Uterus (tissue), 4 donors: ENCODE data around the gene DEK. TPM values are rescaled to one million over a fixed set of nuclear protein-coding genes. Genes with fewer than 3 reads are reported as not detected.
"Not testable (repeated sequence)": the region's sequence is repeated elsewhere in the genome, so short reads cannot be mapped to it uniquely, and the experiment has no call there.

ENCODE experiments used
- DNase-seq, 2 donors: peaks; one replicate each; pipeline ENCODE4 v3.0.0-alpha.2; 2019 to 2020
- H3K27ac ChIP-seq, 2 donors: fragments of 200-600 bp; sonication (generic); 1 replicate in 1 of 2; 2 replicates in 1 of 2; pipeline ENCODE4 v1.5.1; 2016 to 2018
- H3K27me3 ChIP-seq, 2 donors: fragments of 200-600 bp; sonication (generic); one replicate each; pipeline ENCODE4 v1.5.1; 2018 to 2019; ENCODE audit warnings: control low read depth in 1 of 2
- H3K36me3 ChIP-seq, 2 donors: fragments of 200-600 bp; sonication (generic); one replicate each; pipeline ENCODE4 v1.5.1; 2019; ENCODE audit warnings: control low read depth in 1 of 2
- H3K4me1 ChIP-seq, 2 donors: fragments of 200-600 bp; sonication (generic); one replicate each; pipeline ENCODE4 v1.5.1; 2018 to 2019; ENCODE audit warnings: control low read depth in 1 of 2
- H3K4me3 ChIP-seq, 2 donors: fragments of 200-600 bp; sonication (generic); 1 replicate in 1 of 2; 2 replicates in 1 of 2; pipeline ENCODE4 v1.5.1; 2018 to 2019; ENCODE audit warnings: mild to moderate bottlenecking in 1 of 2
- H3K9me3 ChIP-seq, 2 donors: fragments of 200-600 bp; sonication (generic); one replicate each; pipeline ENCODE4 v1.5.1; 2019; ENCODE audit warnings: control low read depth in 1 of 2
- CTCF ChIP-seq, 4 experiments: fragments of 200-600 bp in 2 of 4; fragments of 450-650 bp in 2 of 4; sonication (generic) in 2 of 4; IDR thresholded peaks; one replicate each; pipeline ENCODE4 v1.5.1; 2016 to 2019; ENCODE audit warnings: antibody characterized with exemption in 4 of 4, mild to moderate bottlenecking in 2 of 4, moderate library complexity in 1 of 4
- POLR2A ChIP-seq, 2 donors: fragments of 450-650 bp; IDR thresholded peaks; one replicate each; pipeline ENCODE4 v1.6.1; 2016; ENCODE audit warnings: antibody characterized with exemption in 2 of 2, mild to moderate bottlenecking in 1 of 2, moderate library complexity in 1 of 2
- intact Hi-C: fragments of 100-400 bp; cut with DNase I; formaldehyde crosslinking; loops from one replicate; pipeline ENCODE4 v1.15.1; 2023; ENCODE audit warnings: low total_unique reads
- total RNA-seq, 4 donors: library from RNA; depleted of rRNA in 3 of 4; stranded (reverse); fragments of >200 nt in 3 of 4; gene quantifications; one replicate each; pipeline versions ENCODE4 v1.1.0 to v1.2.4, GENCODE V29; 2014 to 2023
- donor health status: DM: yes; HTN: yes; CAD: no.

The DEK gene
- total RNA-seq, 4 donors from 2014 or later: 126 to 171 (median 144) TPM

GRCh38 chr6:18227166-18227565 is 37.2 kb downstream of the DEK start:
- H3K36me3 ChIP-seq, H3K4me3 ChIP-seq, H3K27ac ChIP-seq, H3K9me3 ChIP-seq, H3K4me1 ChIP-seq, intact Hi-C loops, DNase-seq, H3K27me3 ChIP-seq: not testable (repeated sequence)

GRCh38 chr6:18226451-18227105 is 37.8 kb downstream of the DEK start:
- H3K9me3 ChIP-seq, H3K4me1 ChIP-seq, intact Hi-C loops, H3K36me3 ChIP-seq, H3K27me3 ChIP-seq, H3K4me3 ChIP-seq, H3K27ac ChIP-seq, DNase-seq: not testable (repeated sequence)

GRCh38 chr6:18221288-18221615 is 43.1 kb downstream of the DEK start:
- Histone ChIP-seq H3K4me1 (no peaks in the 10 kb centered on the region), H3K4me3 (no peak overlapping the region), H3K27ac (no peak overlapping the region), H3K27me3 (no peaks in the 10 kb centered on the region), H3K9me3 (no peaks in the 10 kb centered on the region), H3K36me3 (no peaks in the 10 kb centered on the region)
- TF ChIP-seq POLR2A (IDR thresholded peaks at IDR 0.05) (no peak), CTCF (IDR thresholded peaks at IDR 0.05) (no peak)
- DNase-seq: no peak
- intact Hi-C loops: no loop called here

- intact Hi-C loops: no loop called here
- Histone ChIP-seq H3K9me3 (no peaks in the 10 kb centered on the region), H3K4me3 (no peak overlapping the region), H3K27me3 (no peaks in the 10 kb centered on the region), H3K27ac (no peak overlapping the region), H3K4me1 (no peaks in the 10 kb centered on the region), H3K36me3 (no peaks in the 10 kb centered on the region)
- TF ChIP-seq POLR2A (IDR thresholded peaks at IDR 0.05): no peak
- TF ChIP-seq CTCF (IDR thresholded peaks at IDR 0.05): no peak
- DNase-seq: no peak
Observed at GRCh38 chr6:18219591-18219990, 44.7 kb downstream of the DEK start.

GRCh38 chr6:18218233-18218632 is 46.1 kb downstream of the DEK start:
- no peak overlapping the region for H3K4me3 ChIP-seq
- no peak overlapping the region for H3K27ac ChIP-seq
- TF ChIP-seq CTCF (IDR thresholded peaks at IDR 0.05) (no peak), POLR2A (IDR thresholded peaks at IDR 0.05) (no peak)
- DNase-seq: no peak
- no peaks in the 10 kb centered on the region for H3K4me1 ChIP-seq
- H3K27me3 ChIP-seq: no peaks in the 10 kb centered on the region
- no peaks in the 10 kb centered on the region for H3K36me3 ChIP-seq
- no peaks in the 10 kb centered on the region for H3K9me3 ChIP-seq
- intact Hi-C loops: no loop called here

GRCh38 chr6:18216411-18216810 is 47.9 kb downstream of the DEK start:
- H3K27ac ChIP-seq: no peak overlapping the region
- H3K4me1 ChIP-seq: no peaks in the 10 kb centered on the region
- H3K9me3 ChIP-seq: no peaks in the 10 kb centered on the region
- H3K4me3 ChIP-seq: no peak overlapping the region
- H3K27me3 ChIP-seq: no peaks in the 10 kb centered on the region
- intact Hi-C loops: no loop called here
- H3K36me3 ChIP-seq: no peaks in the 10 kb centered on the region
- TF ChIP-seq POLR2A (IDR thresholded peaks at IDR 0.05) (no peak), CTCF (IDR thresholded peaks at IDR 0.05) (no peak)
- no peak for DNase-seq
